Lower lobe of right lung (tissue), 2 donors: Measurements from ENCODE around the gene FGF10. TPM values are rescaled to one million over a fixed set of nuclear protein-coding genes. Genes with fewer than 3 reads are reported as not detected.
A peak's percentile ranks its signal among the peaks of the same experiment; 100 is the strongest.

Experiments
- ATAC-seq, 2 donors: fragments of 200-7000 bp; cut with Tn5 transposase; one replicate each; pipeline ENCODE4 v1.9.1; 2020 to 2022; ENCODE audit warnings: mild to moderate bottlenecking in 2 of 2, moderate library complexity in 2 of 2
- DNase-seq: peaks from one replicate; pipeline ENCODE4 v3.0.0-alpha.2; 2020
- H3K27ac ChIP-seq: fragments of 200-600 bp; one replicate; pipeline ENCODE4 v1.8.0; 2022
- H3K27me3 ChIP-seq: fragments of 200-600 bp; one replicate; pipeline ENCODE4 v1.8.0; 2022; ENCODE audit warnings: low read depth
- H3K36me3 ChIP-seq: fragments of 200-600 bp; one replicate; pipeline ENCODE4 v1.8.0; 2022; ENCODE audit warnings: mild to moderate bottlenecking
- H3K4me1 ChIP-seq: fragments of 200-600 bp; one replicate; pipeline ENCODE4 v1.8.0; 2022
- H3K4me3 ChIP-seq: fragments of 200-600 bp; one replicate; pipeline ENCODE4 v1.8.0; 2022; ENCODE audit warnings: mild to moderate bottlenecking
- H3K9me3 ChIP-seq: fragments of 200-600 bp; one replicate; pipeline ENCODE4 v1.8.0; 2022
- CTCF ChIP-seq: fragments of 200-600 bp; IDR thresholded peaks from one replicate; pipeline ENCODE4 v1.8.0; 2022; ENCODE audit warnings: antibody characterized with exemption, mild to moderate bottlenecking
- intact Hi-C: fragments of 100-400 bp; cut with DNase I; formaldehyde crosslinking; loops from one replicate; pipeline ENCODE4 v1.11.0; 2022
- long read RNA-seq: library from polyadenylated mRNA; unstranded; transcript quantifications from one replicate; pipeline ENCODE4 v2.0.0, GENCODE V29; 2021
- total RNA-seq: library from RNA; stranded (reverse); fragmentation: NEBNext Ultra II Directional; extraction: Animal tissue kit (Norgen Biotek cat#: 25700); gene quantifications from one replicate; pipeline ENCODE4 v1.2.1, GENCODE V29; 2021
- donor health status: DM: no; HTN: yes; CAD: no; lungs with severe emphysema.

FGF10 gene
- total RNA-seq = 7.6 TPM
- long read RNA-seq, transcript FGF10-201 (3 exons, 2,193 nt) = major isoform, 10 of 12 reads
- long read RNA-seq, partial matches to known transcripts = 0 of 12 reads
- long read RNA-seq, other reads (novel, unspliced or antisense) = 2 of 12 reads

- ATAC-seq (peak; percentile 67 to 83), DNase-seq (peak; percentile 47)
- no peaks in the 10 kb centered on the region for H3K36me3 ChIP-seq
- peaks cover 8% of the 10 kb centered on the region for H3K27me3 ChIP-seq
- peak within 1 kb of the TSS; percentile 46 for H3K27ac ChIP-seq
- peaks cover 8% of the 10 kb centered on the region for H3K4me1 ChIP-seq
- intact Hi-C loops = no loop called here
- H3K9me3 ChIP-seq = no peaks in the 10 kb centered on the region
- H3K4me3 ChIP-seq = peak within 1 kb of the TSS; percentile 52
- TF ChIP-seq CTCF = no peak
Measured at GRCh38 chr5:44389090-44389822, at the start of gene FGF10. Gene FGF10, minus strand, starts transcription at chr5:44389420. Its CDS starts 738 bp downstream, at chr5:44388682.

- DNase-seq (no peak), ATAC-seq (no peak)
- no peaks in the 10 kb centered on the region for H3K9me3 ChIP-seq
- no peaks in the 10 kb centered on the region for H3K27me3 ChIP-seq
- no peak overlapping the region for H3K4me3 ChIP-seq
- H3K27ac ChIP-seq = no peak overlapping the region
- no peaks in the 10 kb centered on the region for H3K4me1 ChIP-seq
- H3K36me3 ChIP-seq = no peaks in the 10 kb centered on the region
- intact Hi-C loops = no loop called here
- TF ChIP-seq CTCF = no peak
Measured at GRCh38 chr5:44426944-44427343, 37.7 kb upstream of the FGF10 start.

DNA sequence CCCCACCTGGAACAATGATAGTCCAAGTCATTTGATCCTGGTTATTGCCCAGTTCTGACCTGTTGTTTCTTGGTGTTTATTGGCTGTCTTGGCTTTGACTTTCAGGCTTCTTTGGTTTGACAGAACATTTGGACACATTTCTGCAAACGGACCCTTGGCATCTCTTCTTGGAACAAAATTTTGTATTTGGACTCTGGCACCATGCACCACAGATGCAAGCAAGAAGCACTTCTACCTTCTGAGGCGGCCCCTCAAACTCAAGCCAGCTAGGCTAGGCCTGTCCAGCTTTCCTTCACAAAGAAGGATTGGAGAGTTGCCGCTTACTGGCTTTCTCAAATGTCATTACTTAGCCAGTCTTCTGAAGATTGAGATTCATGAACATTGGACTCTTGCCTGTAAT is 23.1 kb upstream of the FGF10 start:
- Histone ChIP-seq H3K36me3 (no peaks in the 10 kb centered on the region), H3K27me3 (no peaks in the 10 kb centered on the region), H3K9me3 (no peaks in the 10 kb centered on the region), H3K4me1 (no peaks in the 10 kb centered on the region), H3K27ac (no peak overlapping the region), H3K4me3 (no peak overlapping the region)
- no peak for TF ChIP-seq CTCF
- ATAC-seq (no peak), DNase-seq (no peak)
- intact Hi-C loops = no loop called here

DNA sequence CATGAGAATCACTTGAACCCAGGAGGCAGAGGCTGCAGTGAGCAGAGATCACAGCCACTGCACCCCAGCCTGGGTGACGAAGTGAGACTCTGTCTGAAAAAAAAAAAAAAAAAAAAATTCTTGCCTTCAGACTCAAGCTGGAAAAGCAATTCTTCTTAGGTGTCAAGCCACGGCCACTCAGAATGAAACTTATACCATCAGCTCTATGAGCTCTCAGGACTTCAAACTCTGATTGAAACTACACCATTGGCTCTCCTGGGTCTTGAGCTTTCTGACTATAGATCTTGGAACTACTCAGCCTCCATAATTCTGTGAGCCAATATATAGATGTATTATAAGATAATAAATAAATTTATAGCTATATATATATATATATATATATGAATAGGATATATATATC is 12.9 kb upstream of the FGF10 start:
- H3K27me3 ChIP-seq = no peaks in the 10 kb centered on the region
- H3K4me1 ChIP-seq = no peaks in the 10 kb centered on the region
- DNase-seq (no peak), ATAC-seq (no peak)
- TF ChIP-seq CTCF = no peak
- no peak overlapping the region for H3K4me3 ChIP-seq
- no peaks in the 10 kb centered on the region for H3K9me3 ChIP-seq
- H3K27ac ChIP-seq = no peak overlapping the region
- H3K36me3 ChIP-seq = no peaks in the 10 kb centered on the region
- intact Hi-C loops = no loop called here

DNA sequence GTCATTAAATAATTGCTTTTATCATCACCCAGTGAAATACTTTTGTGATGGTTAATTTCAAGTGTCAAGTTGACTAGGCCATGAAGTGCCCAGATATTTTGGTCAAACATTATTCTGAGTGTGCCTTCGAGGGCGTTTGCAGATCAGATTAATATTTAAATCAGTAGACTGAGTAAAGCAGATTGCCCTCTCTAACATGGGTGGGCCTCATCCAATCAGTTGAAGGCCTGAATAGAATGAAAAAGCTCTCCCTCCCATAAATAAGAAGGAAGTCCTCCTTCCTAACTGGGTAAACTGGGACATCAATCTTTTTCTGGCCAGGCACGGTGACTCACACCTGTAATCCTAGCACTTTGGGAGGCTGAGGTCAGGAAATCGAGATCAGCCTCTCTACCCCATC is 12.4 kb upstream of the FGF10 start:
- H3K36me3 ChIP-seq = no peaks in the 10 kb centered on the region
- no peaks in the 10 kb centered on the region for H3K27me3 ChIP-seq
- TF ChIP-seq CTCF = no peak
- no peaks in the 10 kb centered on the region for H3K9me3 ChIP-seq
- DNase-seq = no peak
- intact Hi-C loops = no loop called here
- no peak for ATAC-seq
- no peak overlapping the region for H3K4me3 ChIP-seq
- H3K4me1 ChIP-seq = no peaks in the 10 kb centered on the region
- no peak overlapping the region for H3K27ac ChIP-seq
